ENCODE measurements around the gene ZFYVE21. TPM values are rescaled to one million over a fixed set of nuclear protein-coding genes. Genes with fewer than 3 reads are reported as not detected.

Gene ZFYVE21
- total RNA-seq, 1 experiment from 2014 or later, result 93.3 TPM

DNA sequence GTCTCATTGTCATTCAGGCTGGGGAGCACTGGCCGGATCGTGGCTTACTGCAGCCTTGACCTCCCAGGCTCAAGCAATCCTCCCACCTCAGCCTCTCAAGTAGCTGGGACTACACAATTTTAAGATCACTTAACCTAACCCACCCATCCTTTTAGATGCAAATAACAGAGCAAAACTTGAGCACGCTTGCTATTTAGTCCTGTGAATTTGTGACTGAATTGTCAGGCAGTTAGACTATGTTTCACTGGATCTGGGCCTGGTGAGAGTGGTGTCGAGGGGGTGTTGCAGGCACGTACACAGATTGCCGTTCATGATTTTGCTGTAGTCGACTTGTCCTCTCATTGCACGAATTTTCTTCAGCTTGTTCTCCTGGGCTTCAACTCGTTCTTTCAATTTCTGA, 38.2 kb downstream of the ZFYVE21 start:
- H4K20me1 ChIP-seq (ENCODE audit: insufficient read depth), result no peaks in the 10 kb centered on the region
- no peak overlapping the region for H2AFZ ChIP-seq
- CTCF ChIA-PET, result no interaction called here
- peaks cover 14% of the 10 kb centered on the region; the same call in 1 of the 2 replicates for H3F3A ChIP-seq (ENCODE audit: insufficient read depth, low read depth)
- POLR2A ChIA-PET (ENCODE audit: unreplicated experiment), result interaction anchor here (0.7 kb wide), 1 partner anchor 225 kb away, joined by 10 read pairs; the partner anchor contains the start of gene TRMT61A
- H3K9me3 ChIP-seq (ENCODE audit: insufficient read depth, low read depth), result no peaks in the 10 kb centered on the region
- no peaks in the 10 kb centered on the region for H3K36me3 ChIP-seq (ENCODE audit: low read depth)
- intact Hi-C loops (cut with micrococcal nuclease; ENCODE audit: unreplicated experiment), result no loop called here
- H3K4me1 ChIP-seq (replicated peaks; ENCODE audit: insufficient read depth), result peaks cover 10% of the 10 kb centered on the region
- no peaks in the 10 kb centered on the region for H3K79me2 ChIP-seq (ENCODE audit: low read depth)
- no peak for TF ChIP-seq EZH2 (IDR thresholded peaks at IDR 0.05; ENCODE audit: low read depth)
- TF ChIP-seq, protein P1, sequence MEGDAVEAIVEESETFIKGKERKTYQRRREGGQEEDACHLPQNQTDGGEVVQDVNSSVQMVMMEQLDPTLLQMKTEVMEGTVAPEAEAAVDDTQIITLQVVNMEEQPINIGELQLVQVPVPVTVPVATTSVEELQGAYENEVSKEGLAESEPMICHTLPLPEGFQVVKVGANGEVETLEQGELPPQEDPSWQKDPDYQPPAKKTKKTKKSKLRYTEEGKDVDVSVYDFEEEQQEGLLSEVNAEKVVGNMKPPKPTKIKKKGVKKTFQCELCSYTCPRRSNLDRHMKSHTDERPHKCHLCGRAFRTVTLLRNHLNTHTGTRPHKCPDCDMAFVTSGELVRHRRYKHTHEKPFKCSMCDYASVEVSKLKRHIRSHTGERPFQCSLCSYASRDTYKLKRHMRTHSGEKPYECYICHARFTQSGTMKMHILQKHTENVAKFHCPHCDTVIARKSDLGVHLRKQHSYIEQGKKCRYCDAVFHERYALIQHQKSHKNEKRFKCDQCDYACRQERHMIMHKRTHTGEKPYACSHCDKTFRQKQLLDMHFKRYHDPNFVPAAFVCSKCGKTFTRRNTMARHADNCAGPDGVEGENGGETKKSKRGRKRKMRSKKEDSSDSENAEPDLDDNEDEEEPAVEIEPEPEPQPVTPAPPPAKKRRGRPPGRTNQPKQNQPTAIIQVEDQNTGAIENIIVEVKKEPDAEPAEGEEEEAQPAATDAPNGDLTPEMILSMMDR (conservative IDR thresholded peaks at IDR 0.05), result no peak
- no peaks in the 10 kb centered on the region for H3K27me3 ChIP-seq (ENCODE audit: insufficient read depth, low read depth)
- no TSS peak for BruUV-seq (replicated peaks)
- no peak overlapping the region for H3K4me2 ChIP-seq
- DNase-seq, result no peak
- no peak overlapping the region for H3K4me3 ChIP-seq
- no peak overlapping the region for H3K27ac ChIP-seq
- H3K9me2 ChIP-seq (ENCODE audit: insufficient read depth), result no peaks in the 10 kb centered on the region

DNA sequence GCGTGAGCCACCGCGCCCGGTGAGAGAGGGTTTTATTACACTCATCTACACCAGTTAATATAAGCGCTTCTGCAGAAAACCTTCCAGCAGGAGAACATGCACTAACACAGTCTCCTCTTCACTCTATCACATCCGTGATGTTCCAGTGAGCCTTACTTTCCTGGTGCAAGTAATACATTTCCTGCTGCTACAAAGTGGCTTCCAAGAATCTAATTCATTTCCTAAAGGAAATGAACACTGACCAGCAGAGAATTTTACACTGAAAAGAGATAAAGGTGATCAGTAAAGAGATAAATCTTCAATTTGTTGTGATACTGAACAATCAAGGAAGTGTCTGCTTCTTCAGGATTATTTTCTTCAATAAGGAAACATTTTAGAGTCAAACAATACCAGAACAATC, 39.5 kb downstream of the ZFYVE21 start:
- no peak for DNase-seq
- TF ChIP-seq EZH2 (IDR thresholded peaks at IDR 0.05; ENCODE audit: low read depth), result no peak
- TF ChIP-seq, protein P1 (conservative IDR thresholded peaks at IDR 0.05), result no peak
- CTCF ChIA-PET, result interaction anchor here (0.6 to 0.7 kb wide), 2 partner anchors 11 to 88 kb away, joined by 3 to 4 read pairs; no protein-coding TSS in a partner anchor
- no peaks in the 10 kb centered on the region for H3K9me2 ChIP-seq (ENCODE audit: insufficient read depth)
- POLR2A ChIA-PET (ENCODE audit: unreplicated experiment), result no interaction called here
- H3K79me2 ChIP-seq (ENCODE audit: low read depth), result no peaks in the 10 kb centered on the region
- no peaks in the 10 kb centered on the region for H4K20me1 ChIP-seq (ENCODE audit: insufficient read depth)
- H3K27ac ChIP-seq, result no peak overlapping the region
- peaks cover 14% of the 10 kb centered on the region for H3K4me1 ChIP-seq (replicated peaks; ENCODE audit: insufficient read depth)
- H2AFZ ChIP-seq, result no peak overlapping the region
- H3K9me3 ChIP-seq (ENCODE audit: insufficient read depth, low read depth), result no peaks in the 10 kb centered on the region
- H3F3A ChIP-seq (ENCODE audit: insufficient read depth, low read depth), result peaks cover 12% of the 10 kb centered on the region; the same call in 1 of the 2 replicates
- no peak overlapping the region for H3K4me3 ChIP-seq
- H3K27me3 ChIP-seq (ENCODE audit: insufficient read depth, low read depth), result no peaks in the 10 kb centered on the region
- H3K4me2 ChIP-seq, result no peak overlapping the region
- intact Hi-C loops (cut with micrococcal nuclease; ENCODE audit: unreplicated experiment), result no loop called here
- no peaks in the 10 kb centered on the region for H3K36me3 ChIP-seq (ENCODE audit: low read depth)
- no TSS peak for BruUV-seq (replicated peaks)

DNA sequence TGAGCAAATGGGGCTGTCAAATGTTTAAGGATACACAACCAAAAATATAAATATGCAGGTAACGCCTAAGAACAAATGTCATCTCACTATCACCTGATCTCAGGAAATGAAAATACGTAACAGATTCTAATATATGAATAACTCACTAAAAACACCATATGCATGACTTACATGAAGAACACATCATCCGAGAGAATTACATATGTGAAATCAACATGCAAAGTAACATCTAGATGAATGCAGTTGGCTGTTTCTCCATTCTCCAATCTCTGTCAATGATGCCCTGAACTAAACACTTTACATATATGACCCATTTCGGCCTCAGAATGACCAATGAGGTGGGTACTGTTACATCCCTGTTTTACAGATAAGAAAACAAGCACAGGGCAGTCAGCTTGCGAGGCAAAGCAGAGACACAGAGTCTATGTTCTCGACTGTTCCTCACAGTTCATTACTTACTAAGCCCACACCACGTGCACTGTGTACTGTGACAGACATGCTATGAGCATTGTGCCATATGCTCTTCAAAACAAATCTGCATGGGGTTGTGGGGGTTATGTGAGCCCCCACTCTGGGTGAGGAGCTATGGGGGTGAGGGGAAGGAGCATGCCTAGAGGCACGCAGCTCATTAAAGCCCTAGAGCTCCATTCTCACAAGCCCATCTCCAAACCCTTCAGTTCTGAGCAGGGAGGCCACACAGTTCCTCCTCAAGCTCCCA, 42.6 kb downstream of the ZFYVE21 start:
- intact Hi-C loops (cut with micrococcal nuclease; ENCODE audit: unreplicated experiment), result no loop called here

More for the DNA sequence above, 42.6 kb downstream of the ZFYVE21 start:
- H3K27me3 ChIP-seq (ENCODE audit: insufficient read depth, low read depth), result no peaks in the 10 kb centered on the region
- DNase-seq, result no peak
- CTCF ChIA-PET, result no interaction called here
- no peak for TF ChIP-seq EZH2 (IDR thresholded peaks at IDR 0.05; ENCODE audit: low read depth)
- TF ChIP-seq, protein P1 (conservative IDR thresholded peaks at IDR 0.05), result no peak
- H3K4me1 ChIP-seq (replicated peaks; ENCODE audit: insufficient read depth), result peaks cover 16% of the 10 kb centered on the region
- H2AFZ ChIP-seq, result no peak overlapping the region
- H3K9me2 ChIP-seq (ENCODE audit: insufficient read depth), result no peaks in the 10 kb centered on the region
- H3K36me3 ChIP-seq (ENCODE audit: low read depth), result no peaks in the 10 kb centered on the region
- H4K20me1 ChIP-seq (ENCODE audit: insufficient read depth), result no peaks in the 10 kb centered on the region
- no peaks in the 10 kb centered on the region for H3K79me2 ChIP-seq (ENCODE audit: low read depth)
- no peak overlapping the region for H3K4me3 ChIP-seq
- H3K27ac ChIP-seq, result no peak overlapping the region
- POLR2A ChIA-PET (ENCODE audit: unreplicated experiment), result interaction anchor here (0.6 kb wide), 1 partner anchor 19 kb away, joined by 5 read pairs; no protein-coding TSS in a partner anchor
- H3F3A ChIP-seq (ENCODE audit: insufficient read depth, low read depth), result peaks cover 17% of the 10 kb centered on the region; the same call in 1 of the 2 replicates
- H3K4me2 ChIP-seq, result no peak overlapping the region
- no peaks in the 10 kb centered on the region for H3K9me3 ChIP-seq (ENCODE audit: insufficient read depth, low read depth)
- no TSS peak for BruUV-seq (replicated peaks)
